Measurements from ENCODE around the gene RAB3C.

Gene RAB3C

GRCh38 chr5:58606064-58606463 is 23.2 kb downstream of the RAB3C start:
- DNase-seq = no peak

GRCh38 chr5:58615972-58616371 is 33.1 kb downstream of the RAB3C start:
- DNase-seq = no peak

- DNase-seq = no peak
Observed at GRCh38 chr5:58617241-58617640, 34.4 kb downstream of the RAB3C start.

GRCh38 chr5:58620336-58620735 is 37.5 kb downstream of the RAB3C start:
- no peak for DNase-seq

GRCh38 chr5:58622936-58623871 is 40.3 kb downstream of the RAB3C start:
- no peak for DNase-seq

GRCh38 chr5:58628626-58629025 is 45.8 kb downstream of the RAB3C start:
- no peak for DNase-seq

GRCh38 chr5:58629271-58630159 is 46.6 kb downstream of the RAB3C start:
- DNase-seq = no peak

GRCh38 chr5:58631895-58632294 is 49.0 kb downstream of the RAB3C start:
- DNase-seq = no peak

- no peak for DNase-seq
Observed at GRCh38 chr5:58635416-58635815, 52.5 kb downstream of the RAB3C start.

GRCh38 chr5:58640011-58640410 is 57.1 kb downstream of the RAB3C start:
- no peak for DNase-seq

GRCh38 chr5:58641533-58641932 is 58.7 kb downstream of the RAB3C start:
- no peak for DNase-seq

GRCh38 chr5:58648846-58649245 is 66.0 kb downstream of the RAB3C start:
- DNase-seq = no peak

GRCh38 chr5:58649716-58650115 is 66.8 kb downstream of the RAB3C start:
- no peak for DNase-seq

- no peak for DNase-seq
Observed at GRCh38 chr5:58653521-58653920, 70.6 kb downstream of the RAB3C start.

GRCh38 chr5:58666141-58666540 is 83.3 kb downstream of the RAB3C start:
- no peak for DNase-seq

- no peak for DNase-seq
Observed at GRCh38 chr5:58666598-58667581, 84.0 kb downstream of the RAB3C start.

GRCh38 chr5:58670582-58670981 is 87.7 kb downstream of the RAB3C start:
- no peak for DNase-seq

- DNase-seq = no peak
Observed at GRCh38 chr5:58671155-58671554, 88.3 kb downstream of the RAB3C start.

GRCh38 chr5:58672521-58672920 is 89.6 kb downstream of the RAB3C start:
- DNase-seq = no peak

- DNase-seq = no peak
Observed at GRCh38 chr5:58674070-58674469, 91.2 kb downstream of the RAB3C start.

- no peak for DNase-seq
Observed at GRCh38 chr5:58674711-58675110, 91.8 kb downstream of the RAB3C start.

- DNase-seq = no peak
Observed at GRCh38 chr5:58675341-58675740, 92.5 kb downstream of the RAB3C start.

- no peak for DNase-seq
Observed at GRCh38 chr5:58677650-58678049, 94.8 kb downstream of the RAB3C start.

All from stimulated activated CD4-positive, alpha-beta T cell treated with anti-CD3 and anti-CD28 coated beads, Interleukin-2, amount 100 ng/mL, for 24 hours (primary cell).